ENCODE data around the gene RRM2.

Gene RRM2

DNA sequence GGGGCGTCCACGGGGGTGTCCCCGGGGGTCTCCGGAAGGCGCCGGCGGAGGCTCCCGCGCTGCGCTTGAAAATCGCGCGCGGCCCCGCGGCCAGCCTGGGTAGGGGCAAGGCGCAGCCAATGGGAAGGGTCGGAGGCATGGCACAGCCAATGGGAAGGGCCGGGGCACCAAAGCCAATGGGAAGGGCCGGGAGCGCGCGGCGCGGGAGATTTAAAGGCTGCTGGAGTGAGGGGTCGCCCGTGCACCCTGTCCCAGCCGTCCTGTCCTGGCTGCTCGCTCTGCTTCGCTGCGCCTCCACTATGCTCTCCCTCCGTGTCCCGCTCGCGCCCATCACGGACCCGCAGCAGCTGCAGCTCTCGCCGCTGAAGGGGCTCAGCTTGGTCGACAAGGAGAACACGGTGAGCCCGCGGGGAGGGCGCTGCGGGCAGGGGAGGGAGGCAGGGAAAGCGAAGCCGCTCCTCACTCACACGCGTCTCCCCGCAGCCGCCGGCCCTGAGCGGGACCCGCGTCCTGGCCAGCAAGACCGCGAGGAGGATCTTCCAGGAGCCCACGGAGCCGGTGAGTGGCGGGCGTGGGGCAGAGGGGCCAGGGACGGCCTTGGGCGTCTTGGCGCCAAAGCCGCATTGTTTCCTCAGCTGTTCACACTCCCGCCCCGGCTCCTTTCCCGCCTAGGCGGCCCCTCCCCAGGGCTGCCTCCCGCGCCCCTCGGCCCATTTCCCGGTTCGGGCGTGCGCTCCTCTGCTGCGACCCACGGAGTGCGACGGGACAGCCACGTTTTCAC is at the start of gene RRM2:
TSS of gene RRM2 (plus strand) at position 240 of the 781 bp plus-strand sequence. CDS start at position 300, 60 bp downstream.
- Histone ChIP-seq H3K27me3 (ENCODE audit: control insufficient read depth, insufficient read depth, low read length) (no peaks in the 10 kb centered on the region), H3K36me3 (ENCODE audit: control insufficient read depth, insufficient read depth, low read length) (peaks cover 19% of the 10 kb centered on the region; the same call in 1 of the 2 replicates), H3K27ac (ENCODE audit: low read length) (no peak within 1 kb of the TSS), H3K4me3 (ENCODE audit: low read length) (peak within 1 kb of the TSS; percentile 72), H3K9me3 (ENCODE audit: control insufficient read depth, insufficient read depth, low read length) (no peaks in the 10 kb centered on the region), H3K4me1 (ENCODE audit: control insufficient read depth, insufficient read depth, low read length) (no peaks in the 10 kb centered on the region; the same call in 1 of the 2 replicates)
- no CpG with 5 or more reads among the region's 81 CpGs for WGBS (ENCODE audit: insufficient coverage, insufficient read length)
- peak; percentile 87 for DNase-seq (ENCODE audit: low read depth, low spot score)

DNA sequence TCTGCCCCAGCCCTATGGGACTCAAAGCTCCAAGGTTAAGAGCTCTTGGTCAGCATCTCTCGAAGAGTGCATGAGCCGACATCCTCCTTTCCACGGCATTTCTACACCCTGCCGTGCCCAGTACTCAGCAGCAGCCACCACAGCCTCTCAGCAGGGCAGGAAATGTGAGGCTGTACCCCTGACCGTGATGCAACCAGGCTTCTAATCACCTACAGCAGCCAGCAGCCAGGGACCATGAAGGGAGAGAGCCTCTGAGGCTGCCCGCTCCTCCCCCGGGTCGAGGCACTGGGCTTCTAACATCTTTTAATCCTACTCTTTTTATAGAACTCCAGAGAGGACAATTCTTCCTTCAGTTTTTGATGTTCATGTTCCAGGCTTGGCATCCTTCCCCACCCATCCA is 48.8 kb upstream of the RRM2 start:
- H3K9me3 ChIP-seq (ENCODE audit: control insufficient read depth, insufficient read depth, low read length): no peaks in the 10 kb centered on the region
- H3K27ac ChIP-seq (ENCODE audit: low read length): no peak overlapping the region
- no peak overlapping the region for H3K4me3 ChIP-seq (ENCODE audit: low read length)
- no peaks in the 10 kb centered on the region; the same call in 1 of the 2 replicates for H3K4me1 ChIP-seq (ENCODE audit: control insufficient read depth, insufficient read depth, low read length)
- WGBS (ENCODE audit: insufficient coverage, insufficient read length): no CpG with 5 or more reads among the region's 8 CpGs
- DNase-seq (ENCODE audit: low read depth, low spot score): no peak
- peaks cover 7% of the 10 kb centered on the region; the same call in 1 of the 2 replicates for H3K27me3 ChIP-seq (ENCODE audit: control insufficient read depth, insufficient read depth, low read length)
- no peaks in the 10 kb centered on the region for H3K36me3 ChIP-seq (ENCODE audit: control insufficient read depth, insufficient read depth, low read length)

- no peak overlapping the region for H3K4me3 ChIP-seq (ENCODE audit: low read length)
- no peak overlapping the region for H3K27ac ChIP-seq (ENCODE audit: low read length)
- no peak for DNase-seq (ENCODE audit: low read depth, low spot score)
- peaks cover 8% of the 10 kb centered on the region; the same call in 1 of the 2 replicates for H3K27me3 ChIP-seq (ENCODE audit: control insufficient read depth, insufficient read depth, low read length)
- WGBS (ENCODE audit: insufficient coverage, insufficient read length): no CpG with 5 or more reads among the region's 13 CpGs
- H3K9me3 ChIP-seq (ENCODE audit: control insufficient read depth, insufficient read depth, low read length): no peaks in the 10 kb centered on the region
- no peaks in the 10 kb centered on the region; the same call in 1 of the 2 replicates for H3K4me1 ChIP-seq (ENCODE audit: control insufficient read depth, insufficient read depth, low read length)
- H3K36me3 ChIP-seq (ENCODE audit: control insufficient read depth, insufficient read depth, low read length): no peaks in the 10 kb centered on the region
Observed at GRCh38 chr2:10075101-10075500, 47.4 kb upstream of the RRM2 start.

GRCh38 chr2:10075571-10076209 is 46.8 kb upstream of the RRM2 start:
- Histone ChIP-seq H3K4me1 (ENCODE audit: control insufficient read depth, insufficient read depth, low read length) (peaks cover 1% of the 10 kb centered on the region; the same call in 1 of the 2 replicates), H3K9me3 (ENCODE audit: control insufficient read depth, insufficient read depth, low read length) (no peaks in the 10 kb centered on the region), H3K4me3 (ENCODE audit: low read length) (no peak overlapping the region), H3K27me3 (ENCODE audit: control insufficient read depth, insufficient read depth, low read length) (peaks cover 8% of the 10 kb centered on the region; the same call in 1 of the 2 replicates), H3K36me3 (ENCODE audit: control insufficient read depth, insufficient read depth, low read length) (no peaks in the 10 kb centered on the region), H3K27ac (ENCODE audit: low read length) (no peak overlapping the region)
- WGBS (ENCODE audit: insufficient coverage, insufficient read length): no CpG with 5 or more reads among the region's 9 CpGs
- DNase-seq (ENCODE audit: low read depth, low spot score): no peak

DNA sequence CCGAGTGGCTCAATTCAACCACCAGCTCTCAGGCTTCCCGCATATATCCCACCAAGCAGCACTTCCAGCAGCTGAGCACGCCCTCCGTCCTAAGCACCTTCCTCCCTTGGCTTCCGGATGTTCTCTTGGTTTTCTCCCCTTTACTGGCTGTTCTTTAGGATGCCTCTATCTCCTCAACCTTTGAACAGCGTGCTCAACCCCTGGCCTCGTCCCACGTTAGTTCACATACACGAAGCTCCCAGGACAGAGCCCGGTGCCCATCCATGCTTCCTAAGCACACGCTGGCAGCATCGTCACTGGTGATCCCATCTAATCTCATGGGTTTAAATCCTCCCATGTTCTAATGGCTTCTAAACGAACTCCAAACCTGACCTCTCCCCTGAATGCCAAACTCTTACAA is 46.0 kb upstream of the RRM2 start:
- Histone ChIP-seq H3K4me1 (ENCODE audit: control insufficient read depth, insufficient read depth, low read length) (peaks cover 2% of the 10 kb centered on the region; the same call in 1 of the 2 replicates), H3K36me3 (ENCODE audit: control insufficient read depth, insufficient read depth, low read length) (no peaks in the 10 kb centered on the region), H3K27me3 (ENCODE audit: control insufficient read depth, insufficient read depth, low read length) (peaks cover 13% of the 10 kb centered on the region; the same call in 1 of the 2 replicates), H3K4me3 (ENCODE audit: low read length) (no peak overlapping the region), H3K27ac (ENCODE audit: low read length) (no peak overlapping the region), H3K9me3 (ENCODE audit: control insufficient read depth, insufficient read depth, low read length) (no peaks in the 10 kb centered on the region)
- no peak for DNase-seq (ENCODE audit: low read depth, low spot score)
- no CpG with 5 or more reads among the region's 13 CpGs for WGBS (ENCODE audit: insufficient coverage, insufficient read length)

DNA sequence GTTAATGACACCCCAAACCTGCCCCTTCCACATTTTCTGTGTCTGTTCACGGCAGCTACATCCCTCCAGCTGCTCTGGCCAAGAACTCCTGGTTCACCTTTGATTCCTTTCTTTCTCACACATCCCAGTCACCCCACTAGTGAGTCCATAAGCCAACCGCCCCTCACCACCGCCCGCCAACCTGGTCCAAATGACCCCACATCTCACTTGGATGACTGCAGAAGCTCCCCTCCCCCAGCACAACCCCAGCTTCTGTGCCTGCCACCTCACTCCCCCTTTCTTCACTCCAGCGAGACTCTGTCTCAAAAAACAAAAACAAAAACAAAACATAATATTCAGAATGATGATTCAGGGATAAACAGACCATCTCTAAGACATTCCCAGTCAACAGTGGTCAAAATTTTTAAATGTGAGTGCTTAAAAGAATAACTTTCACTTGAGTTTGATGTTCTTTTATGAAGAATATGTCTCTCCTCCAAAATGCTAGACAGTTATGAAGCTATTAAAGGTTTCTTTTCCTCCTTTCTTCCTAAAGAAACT is 45.5 kb upstream of the RRM2 start:
- H3K27ac ChIP-seq (ENCODE audit: low read length): no peak overlapping the region
- H3K9me3 ChIP-seq (ENCODE audit: control insufficient read depth, insufficient read depth, low read length): no peaks in the 10 kb centered on the region
- no peak for DNase-seq (ENCODE audit: low read depth, low spot score)
- WGBS (ENCODE audit: insufficient coverage, insufficient read length): no CpG with 5 or more reads among the region's 5 CpGs
- no peak overlapping the region for H3K4me3 ChIP-seq (ENCODE audit: low read length)
- H3K27me3 ChIP-seq (ENCODE audit: control insufficient read depth, insufficient read depth, low read length): peaks cover 13% of the 10 kb centered on the region; the same call in 1 of the 2 replicates
- no peaks in the 10 kb centered on the region for H3K36me3 ChIP-seq (ENCODE audit: control insufficient read depth, insufficient read depth, low read length)
- peaks cover 2% of the 10 kb centered on the region; the same call in 1 of the 2 replicates for H3K4me1 ChIP-seq (ENCODE audit: control insufficient read depth, insufficient read depth, low read length)

DNA sequence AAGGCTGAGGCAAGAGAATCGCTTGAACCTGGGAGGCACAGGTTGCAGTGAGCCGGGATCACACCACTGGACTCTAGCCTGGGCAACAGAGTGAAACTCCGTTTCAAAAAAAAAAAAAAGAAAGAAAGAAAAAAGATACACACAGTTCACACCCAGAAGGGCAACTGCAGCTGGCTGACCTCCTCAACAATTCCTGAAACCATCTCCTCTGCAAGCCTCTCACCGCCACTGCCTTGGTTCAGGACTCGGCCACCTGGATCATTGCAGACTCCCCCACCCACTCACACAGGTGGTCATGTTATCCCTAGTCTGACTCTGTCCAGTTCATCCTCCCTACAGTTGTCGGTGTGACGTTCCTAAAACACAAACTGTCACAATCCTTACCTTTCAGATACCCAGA is 44.5 kb upstream of the RRM2 start:
- H3K4me3 ChIP-seq (ENCODE audit: low read length): no peak overlapping the region
- peaks cover 2% of the 10 kb centered on the region; the same call in 1 of the 2 replicates for H3K4me1 ChIP-seq (ENCODE audit: control insufficient read depth, insufficient read depth, low read length)
- no CpG with 5 or more reads among the region's 7 CpGs for WGBS (ENCODE audit: insufficient coverage, insufficient read length)
- peaks cover 13% of the 10 kb centered on the region; the same call in 1 of the 2 replicates for H3K27me3 ChIP-seq (ENCODE audit: control insufficient read depth, insufficient read depth, low read length)
- no peaks in the 10 kb centered on the region for H3K36me3 ChIP-seq (ENCODE audit: control insufficient read depth, insufficient read depth, low read length)
- no peaks in the 10 kb centered on the region for H3K9me3 ChIP-seq (ENCODE audit: control insufficient read depth, insufficient read depth, low read length)
- DNase-seq (ENCODE audit: low read depth, low spot score): no peak
- no peak overlapping the region for H3K27ac ChIP-seq (ENCODE audit: low read length)

GRCh38 chr2:10078704-10079265 is 43.8 kb upstream of the RRM2 start:
- Histone ChIP-seq H3K9me3 (ENCODE audit: control insufficient read depth, insufficient read depth, low read length) (no peaks in the 10 kb centered on the region), H3K4me1 (ENCODE audit: control insufficient read depth, insufficient read depth, low read length) (peaks cover 2% of the 10 kb centered on the region; the same call in 1 of the 2 replicates), H3K27ac (ENCODE audit: low read length) (no peak overlapping the region), H3K36me3 (ENCODE audit: control insufficient read depth, insufficient read depth, low read length) (no peaks in the 10 kb centered on the region), H3K27me3 (ENCODE audit: control insufficient read depth, insufficient read depth, low read length) (peaks cover 13% of the 10 kb centered on the region; the same call in 1 of the 2 replicates), H3K4me3 (ENCODE audit: low read length) (peak overlapping the region; percentile 80; the same call in 1 of the 2 replicates)
- WGBS (ENCODE audit: insufficient coverage, insufficient read length): no CpG with 5 or more reads among the region's 12 CpGs
- DNase-seq (ENCODE audit: low read depth, low spot score): no peak

GRCh38 chr2:10079266-10079869 is 43.2 kb upstream of the RRM2 start:
- no peaks in the 10 kb centered on the region for H3K36me3 ChIP-seq (ENCODE audit: control insufficient read depth, insufficient read depth, low read length)
- peaks cover 13% of the 10 kb centered on the region; the same call in 1 of the 2 replicates for H3K27me3 ChIP-seq (ENCODE audit: control insufficient read depth, insufficient read depth, low read length)
- H3K4me3 ChIP-seq (ENCODE audit: low read length): peak overlapping the region; percentile 80; the same call in 1 of the 2 replicates
- H3K27ac ChIP-seq (ENCODE audit: low read length): no peak overlapping the region
- no peaks in the 10 kb centered on the region for H3K9me3 ChIP-seq (ENCODE audit: control insufficient read depth, insufficient read depth, low read length)
- no peak for DNase-seq (ENCODE audit: low read depth, low spot score)
- no CpG with 5 or more reads among the region's 53 CpGs for WGBS (ENCODE audit: insufficient coverage, insufficient read length)
- peaks cover 2% of the 10 kb centered on the region; the same call in 1 of the 2 replicates for H3K4me1 ChIP-seq (ENCODE audit: control insufficient read depth, insufficient read depth, low read length)

All from iPS DF 6.9 (cell line).